AG04449 (cell line): Measurements from ENCODE around the gene CDK15.

Experiments used
- CTCF ChIA-PET: fragments of 350-600 bp; formaldehyde crosslinking; extraction: SDS; loops from one replicate; lab custom pipeline; 2021; ENCODE audit warnings: antibody characterized with exemption; lab: Yijun Ruan, JAX
- POLR2A ChIA-PET: fragments of 400-600, 350-600 bp; formaldehyde crosslinking; extraction: SDS; loops from one replicate; lab custom pipeline; 2020; ENCODE audit warnings: antibody characterized with exemption, inconsistent platforms; lab: Yijun Ruan, JAX
- DNase-seq: peaks from one replicate; pipeline ENCODE4 v3.0.0-alpha.2; 2010; ENCODE audit warnings: low read depth, low spot score
- H3K4me3 ChIP-seq: 2 replicates; pipeline ENCODE4 v1.5.1; 2011; ENCODE audit warnings: low read depth, mild to moderate bottlenecking, control low read depth, low read length
- CTCF ChIP-seq: IDR thresholded peaks from one replicate; pipeline ENCODE4 v1.5.1; 2011; ENCODE audit warnings: mild to moderate bottlenecking, moderate library complexity, low read length, control low read depth, inconsistent platforms; ENCODE audit not compliant: insufficient read depth; ENCODE audit errors: missing control alignments

Gene CDK15

GRCh38 chr2:201784563-201784962 is 21.8 kb upstream of the CDK15 start:
- no peak for TF ChIP-seq CTCF
- no peak overlapping the region for H3K4me3 ChIP-seq
- CTCF ChIA-PET = interaction anchor here (1.0 kb wide), 1 partner anchor 394 kb away, joined by 3 read pairs; no protein-coding TSS in a partner anchor
- POLR2A ChIA-PET = no interaction called here
- no peak for DNase-seq

- POLR2A ChIA-PET = no interaction called here
- DNase-seq = no peak
- no peak for TF ChIP-seq CTCF
- CTCF ChIA-PET = interaction anchor here (1.0 kb wide), 1 partner anchor 393 kb away, joined by 3 read pairs; no protein-coding TSS in a partner anchor
- H3K4me3 ChIP-seq = no peak overlapping the region
These were observed 21.2 kb upstream of the CDK15 start for GRCh38 chr2:201785135-201785534.

- TF ChIP-seq CTCF = no peak
- ChIA-PET CTCF (no interaction called here), POLR2A (no interaction called here)
- no peak overlapping the region for H3K4me3 ChIP-seq
- no peak for DNase-seq
These were observed 19.9 kb upstream of the CDK15 start for GRCh38 chr2:201786471-201786870.

- POLR2A ChIA-PET = no interaction called here
- DNase-seq = no peak
- CTCF ChIA-PET = interaction anchor here (0.7 to 1.4 kb wide), 3 partner anchors 8 to 389 kb away, joined by 3 read pairs; no protein-coding TSS in a partner anchor
- H3K4me3 ChIP-seq = no peak overlapping the region
- no peak for TF ChIP-seq CTCF
These were observed 18.0 kb upstream of the CDK15 start for GRCh38 chr2:201788371-201788770.

GRCh38 chr2:201789395-201789794 is 16.9 kb upstream of the CDK15 start:
- ChIA-PET CTCF (interaction anchor here (1.1 kb wide), 1 partner anchor 147 kb away, joined by 3 read pairs; no protein-coding TSS in a partner anchor), POLR2A (no interaction called here)
- H3K4me3 ChIP-seq = no peak overlapping the region
- DNase-seq = no peak
- no peak for TF ChIP-seq CTCF

GRCh38 chr2:201790291-201790690 is 16.0 kb upstream of the CDK15 start:
- ChIA-PET CTCF (no interaction called here), POLR2A (no interaction called here)
- no peak overlapping the region for H3K4me3 ChIP-seq
- no peak for DNase-seq
- TF ChIP-seq CTCF = no peak
